GM10847 (cell line): ENCODE results near the gene PIH1D1.

Source experiments
- POLR2A ChIP-seq: IDR thresholded peaks from 2 replicates; pipeline ENCODE4 v1.6.1; 2011; ENCODE audit not compliant: insufficient read length; ENCODE audit errors: extremely low read depth

Gene PIH1D1

DNA sequence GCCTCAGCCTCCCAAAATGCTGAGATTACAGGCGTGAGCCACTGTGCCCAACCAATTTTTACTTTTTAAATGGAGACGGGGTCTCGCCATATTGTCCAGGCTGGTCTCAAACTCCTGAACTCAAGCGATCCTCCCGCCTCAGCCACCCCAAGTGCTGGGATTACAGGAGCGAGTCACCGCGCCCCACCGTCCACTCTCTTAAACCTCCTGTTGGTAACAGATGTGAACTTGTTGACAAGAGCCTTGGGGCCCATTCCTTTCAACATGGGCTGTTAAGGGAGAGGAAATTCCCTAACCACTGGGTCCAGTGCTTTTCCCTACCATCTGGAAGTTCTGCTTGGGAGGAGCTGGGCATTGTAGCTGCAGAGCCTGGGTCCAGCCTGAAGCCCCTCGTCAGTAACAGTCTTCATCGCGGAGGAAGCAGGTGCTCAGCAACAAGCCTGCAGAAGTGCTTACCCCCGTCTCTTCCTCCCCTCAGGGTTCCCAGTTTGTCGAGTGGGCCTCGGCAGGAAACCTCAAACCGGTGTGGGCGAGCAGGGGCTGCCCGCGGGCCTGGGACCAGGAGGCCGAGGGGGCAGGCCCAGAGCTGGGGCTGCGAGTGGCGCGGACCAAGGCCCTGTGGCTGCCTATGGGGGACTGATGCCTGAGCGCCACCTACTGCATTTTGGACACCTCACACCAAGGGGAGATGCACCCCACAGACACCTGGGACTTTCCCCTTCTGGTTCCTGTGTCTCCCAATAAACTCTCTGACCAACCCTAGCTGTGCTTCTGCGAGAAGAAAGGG lies 18.4 kb upstream of the PIH1D1 start:
- TF ChIP-seq POLR2A, result no peak

DNA sequence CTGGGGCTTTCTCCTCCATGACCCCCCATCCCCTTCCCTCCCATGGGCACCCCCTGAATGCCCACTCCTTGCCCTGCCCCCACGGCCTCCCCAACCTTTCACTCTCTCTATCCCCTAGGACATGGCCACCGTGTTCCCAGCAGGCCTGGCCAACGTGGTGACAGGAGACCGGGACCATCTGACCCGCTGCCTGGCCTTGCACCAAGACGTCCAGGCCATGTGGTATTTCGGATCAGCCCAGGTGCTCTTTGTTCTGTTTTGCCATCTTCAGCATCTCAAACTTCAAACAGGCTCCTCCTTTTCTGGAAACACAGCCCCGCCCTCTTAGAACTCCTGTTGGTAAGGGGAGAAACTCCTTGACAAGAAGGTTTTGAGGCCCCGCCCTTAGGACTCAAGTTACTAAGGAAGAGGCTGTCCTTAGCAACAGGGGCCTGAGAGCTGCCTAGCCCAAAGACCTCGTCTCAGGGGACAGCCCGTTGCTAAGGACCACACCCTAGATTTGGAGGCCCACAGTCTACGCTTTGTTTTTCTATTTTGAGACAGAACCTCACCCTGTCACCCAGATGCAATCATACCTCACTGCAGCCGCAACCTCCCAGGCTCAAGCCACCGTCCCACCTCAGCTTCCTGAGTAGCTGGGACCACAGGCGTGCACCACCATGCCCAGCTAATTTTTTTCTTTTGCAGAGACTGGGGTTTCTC lies 17.3 kb upstream of the PIH1D1 start:
- no peak for TF ChIP-seq POLR2A

- no peak for TF ChIP-seq POLR2A
Measured at GRCh38 chr19:49468199-49468598, 16.6 kb upstream of the PIH1D1 start.

GRCh38 chr19:49465371-49465770 lies 13.8 kb upstream of the PIH1D1 start:
- no peak for TF ChIP-seq POLR2A

- no peak for TF ChIP-seq POLR2A
Measured at GRCh38 chr19:49463960-49464740, 12.5 kb upstream of the PIH1D1 start.

DNA sequence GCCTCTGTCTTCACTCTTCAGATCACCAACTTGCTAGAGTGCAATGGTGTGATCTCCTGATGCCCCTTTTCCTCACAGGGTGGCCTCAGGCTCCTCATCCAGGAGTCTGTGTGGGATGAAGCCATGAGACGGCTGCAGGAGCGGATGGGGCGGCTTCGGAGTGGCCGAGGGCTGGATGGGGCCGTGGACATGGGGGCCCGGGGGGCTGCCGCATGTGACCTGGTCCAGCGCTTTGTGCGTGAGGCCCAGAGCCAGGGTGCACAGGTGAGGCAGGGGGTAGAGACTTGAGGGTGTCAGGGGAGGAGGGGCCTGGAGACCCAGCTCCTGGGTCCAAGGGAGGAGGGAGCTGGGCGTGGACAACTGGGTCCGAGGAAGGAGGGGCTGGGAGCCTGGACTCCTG lies 10.9 kb upstream of the PIH1D1 start:
- TF ChIP-seq POLR2A, result no peak

- TF ChIP-seq POLR2A, result no peak
Measured at GRCh38 chr19:49461656-49462055, 10.0 kb upstream of the PIH1D1 start.

- no peak for TF ChIP-seq POLR2A
Measured at GRCh38 chr19:49459388-49459787, 7.8 kb upstream of the PIH1D1 start.

DNA sequence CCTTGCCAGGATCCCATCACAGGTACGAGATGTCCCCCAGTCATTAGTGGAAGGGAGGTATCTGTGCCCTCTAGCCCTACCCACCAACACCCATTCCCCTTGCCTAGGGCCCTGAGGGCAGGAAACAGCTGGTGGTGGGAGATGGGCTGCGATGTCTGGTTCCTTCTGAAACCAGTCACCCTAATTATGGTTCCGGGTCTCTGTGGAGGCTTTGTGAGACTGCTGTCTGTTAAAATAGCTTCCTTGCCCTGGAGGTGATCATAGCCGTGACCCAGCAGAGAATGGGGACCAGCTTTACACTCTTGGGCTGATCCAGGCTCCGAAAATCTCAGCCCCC lies 6.9 kb upstream of the PIH1D1 start:
- TF ChIP-seq POLR2A, result no peak

DNA sequence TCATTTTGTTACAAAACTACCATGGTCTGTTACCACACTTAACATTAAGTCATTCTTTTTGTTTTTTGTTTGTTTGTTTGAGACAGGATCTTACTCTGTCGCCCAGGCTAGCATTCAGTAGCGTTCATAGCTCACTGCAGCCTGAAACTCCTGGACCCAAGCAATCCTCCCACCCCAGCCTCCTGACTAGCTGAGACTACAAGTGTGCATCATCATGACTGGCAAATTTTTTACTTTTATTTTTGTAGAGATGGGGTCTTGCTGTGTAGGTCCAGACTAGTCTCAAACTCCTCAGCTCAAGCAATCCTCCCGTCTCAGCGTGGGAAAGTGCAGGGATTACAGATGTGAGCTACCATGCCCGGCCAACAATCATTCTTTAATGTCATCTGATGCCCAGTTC lies 4.7 kb upstream of the PIH1D1 start:
- no peak for TF ChIP-seq POLR2A

GRCh38 chr19:49455773-49456172 lies 4.2 kb upstream of the PIH1D1 start:
- no peak for TF ChIP-seq POLR2A

- no peak for TF ChIP-seq POLR2A
Measured at GRCh38 chr19:49453757-49454240, 2.2 kb upstream of the PIH1D1 start.

GRCh38 chr19:49453013-49453756 lies 1.6 kb upstream of the PIH1D1 start, which contains the start of gene ALDH16A1:
TSS of gene ALDH16A1 (plus strand) at chr19:49453225. CDS start at chr19:49453332, 107 bp downstream.
- TF ChIP-seq POLR2A, result peak; percentile 91

GRCh38 chr19:49450405-49450804 lies 1.2 kb downstream of the PIH1D1 start:
- TF ChIP-seq POLR2A, result no peak

GRCh38 chr19:49448432-49448786 lies 3.2 kb downstream of the PIH1D1 start:
- no peak for TF ChIP-seq POLR2A
